Measurements from ENCODE around the gene RALBP1.
A peak's percentile ranks its signal among the peaks of the same experiment; 100 is the strongest.
"Not testable (repeated sequence)": the region's sequence is repeated elsewhere in the genome, so short reads cannot be mapped to it uniquely, and the experiment has no call there.

RALBP1 gene

DNA sequence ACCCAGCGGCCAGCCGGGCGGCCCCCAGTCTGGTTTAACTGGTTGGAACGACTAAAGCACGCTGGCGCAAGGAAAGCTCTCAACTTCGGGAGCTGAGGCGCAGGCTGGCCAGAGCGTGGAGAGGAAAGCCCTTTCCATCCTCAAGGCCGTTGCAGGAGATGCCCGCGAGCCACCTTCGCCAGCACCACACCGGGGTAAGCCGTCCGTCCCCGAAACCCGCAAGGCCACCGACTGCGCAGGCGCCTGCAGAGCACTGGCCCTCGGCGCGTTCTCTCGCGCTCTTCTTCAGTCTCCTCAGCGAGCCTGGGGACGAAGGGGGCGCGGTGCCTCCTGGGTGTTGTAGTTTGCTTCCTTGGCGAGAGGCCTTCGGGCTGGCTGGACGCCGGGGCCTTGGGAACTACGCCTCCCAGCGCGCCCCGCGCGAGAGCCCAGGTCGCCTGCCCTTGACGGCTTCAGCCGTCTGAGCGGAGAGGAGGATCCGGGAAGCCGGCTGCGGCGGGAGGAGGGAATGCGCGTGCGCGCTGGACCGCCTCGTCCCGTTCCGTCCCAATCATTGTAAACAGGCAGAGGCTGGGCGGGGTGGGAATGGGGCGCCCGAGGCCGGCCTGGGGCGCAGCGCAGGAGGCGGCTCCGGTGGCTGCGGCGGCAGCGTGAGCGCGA lies at the start of gene RALBP1:
TSS of gene RALBP1 (plus strand) at position 531 of the 660 bp plus-strand sequence. CDS start 37,533 bp downstream, outside the sequence.
- peak; percentile 99 for DNase-seq (ENCODE audit: low read depth in 2 of 2)

- no peak for DNase-seq (ENCODE audit: low read depth in 2 of 2)
These were observed 48.6 kb upstream of the RALBP1 start for GRCh38 chr18:9426753-9427152.

DNA sequence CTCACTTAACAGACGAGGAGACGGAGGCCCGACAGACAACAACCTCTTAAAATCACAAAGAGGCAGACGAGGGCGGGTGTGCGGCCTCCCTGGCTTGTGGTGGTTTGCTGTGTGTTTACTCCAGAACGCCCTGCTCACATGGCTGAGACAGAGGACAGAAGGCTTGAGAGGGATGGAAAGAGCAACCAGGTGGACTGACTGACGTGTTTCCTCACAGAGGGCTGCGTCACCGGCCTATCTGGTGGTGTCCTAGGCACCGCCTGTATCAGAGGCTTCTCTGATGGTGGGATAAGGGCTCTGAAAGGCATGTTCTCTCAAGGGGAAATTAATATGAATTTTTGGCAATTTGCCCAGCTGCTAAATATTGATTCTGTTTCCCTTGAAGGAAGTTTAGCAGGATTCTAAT lies 47.0 kb upstream of the RALBP1 start:
- DNase-seq (ENCODE audit: low read depth in 2 of 2): no peak

GRCh38 chr18:9428862-9429661 lies 46.3 kb upstream of the RALBP1 start:
- DNase-seq (ENCODE audit: low read depth in 2 of 2): no peak

GRCh38 chr18:9429662-9429993 lies 45.7 kb upstream of the RALBP1 start:
- DNase-seq (ENCODE audit: low read depth in 2 of 2): peak in 1 of 2 experiments; percentile 29

DNA sequence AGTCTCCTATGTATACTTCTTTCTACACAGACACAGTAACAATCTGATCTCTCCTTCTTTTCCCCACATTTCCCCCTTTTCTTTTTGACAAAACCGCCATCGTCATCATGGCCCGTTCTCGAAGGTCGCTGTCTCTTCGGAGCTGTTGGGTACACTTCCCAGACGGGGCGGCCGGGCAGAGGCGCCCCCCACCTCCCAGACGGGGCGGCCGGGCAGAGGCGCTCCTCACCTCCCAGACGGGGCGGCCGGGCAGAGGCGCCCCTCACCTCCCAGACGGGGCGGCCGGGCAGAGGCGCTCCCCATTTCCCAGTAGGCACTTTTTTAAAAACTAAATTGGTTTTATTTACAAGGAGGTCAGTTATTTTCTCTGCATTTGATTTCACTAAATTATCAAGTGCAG lies 45.0 kb upstream of the RALBP1 start:
- DNase-seq (ENCODE audit: low read depth in 2 of 2): not testable (repeated sequence)

GRCh38 chr18:9431296-9431695 lies 44.0 kb upstream of the RALBP1 start:
- DNase-seq (ENCODE audit: low read depth in 2 of 2): no peak

DNA sequence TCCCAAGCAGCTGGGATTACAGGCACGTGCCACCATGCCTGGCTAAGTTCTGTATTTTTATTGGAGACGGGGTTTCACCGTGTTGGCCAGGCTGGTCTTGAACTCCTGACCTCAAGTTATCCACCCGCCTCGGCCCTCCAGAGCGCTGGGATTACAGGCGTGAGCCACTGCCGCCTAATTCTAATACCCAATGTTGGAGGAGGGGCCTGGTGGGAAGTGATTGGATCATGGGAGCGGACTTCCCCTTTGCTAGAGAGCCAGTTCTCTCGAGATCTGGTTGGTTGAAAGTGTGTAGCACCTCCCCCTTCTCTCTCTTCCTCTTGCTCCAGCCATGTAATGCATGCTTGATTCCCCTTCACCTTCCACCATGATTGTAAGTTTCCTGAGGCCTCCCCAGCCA lies 42.2 kb upstream of the RALBP1 start:
- not testable (repeated sequence) for DNase-seq (ENCODE audit: low read depth in 2 of 2)

- DNase-seq (ENCODE audit: low read depth in 2 of 2): no peak
These were observed 41.6 kb upstream of the RALBP1 start for GRCh38 chr18:9433671-9434121.

DNA sequence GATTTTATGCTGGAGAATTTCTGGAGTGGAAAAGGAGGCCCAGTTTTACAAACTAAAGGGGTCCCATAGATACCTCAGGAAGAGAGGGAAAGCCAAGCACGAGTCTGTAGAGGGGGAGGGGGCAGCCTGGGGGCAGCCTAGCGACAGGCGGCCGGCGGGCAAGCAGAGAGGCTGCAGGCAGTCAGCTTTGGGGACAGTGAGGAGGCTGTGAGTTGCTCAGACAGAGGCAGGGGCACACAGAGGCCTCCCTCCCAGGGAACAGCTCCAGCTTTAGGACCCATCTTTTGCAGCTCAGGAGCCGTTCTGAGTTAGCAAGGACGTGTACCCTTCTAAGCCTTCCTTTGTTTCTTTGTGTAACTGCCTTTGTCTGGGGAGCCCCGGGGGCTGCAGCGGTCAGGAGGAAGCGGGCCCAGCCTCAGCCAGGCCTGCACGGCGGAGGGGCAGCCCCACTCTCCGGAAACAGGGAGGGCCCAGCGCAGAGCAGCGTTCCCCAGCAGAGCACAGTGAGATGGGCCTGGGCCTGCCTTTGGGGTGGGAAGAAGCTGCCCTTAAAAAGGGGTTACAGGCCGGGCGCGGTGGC lies 41.1 kb upstream of the RALBP1 start:
- no peak for DNase-seq (ENCODE audit: low read depth in 2 of 2)

DNA sequence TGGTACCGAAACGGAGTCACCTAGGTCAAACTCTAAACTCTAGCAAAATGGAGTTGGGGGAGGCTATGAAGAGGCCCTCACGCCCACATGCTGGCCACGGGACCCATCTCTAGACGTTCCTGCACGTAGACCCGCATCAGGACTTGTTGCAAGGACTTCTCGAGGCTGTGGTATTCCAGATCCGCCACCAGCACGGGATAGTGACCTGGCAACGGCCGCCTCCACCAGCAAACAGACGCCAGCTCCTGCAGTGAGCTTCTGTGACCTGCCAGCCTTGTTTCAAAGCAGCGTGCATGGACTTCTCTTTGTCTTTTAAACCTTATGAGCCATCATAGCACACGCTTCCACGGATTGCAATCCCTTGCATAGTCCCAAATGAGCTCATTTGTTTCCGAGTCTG lies 40.3 kb upstream of the RALBP1 start:
- DNase-seq (ENCODE audit: low read depth in 2 of 2): no peak

DNA sequence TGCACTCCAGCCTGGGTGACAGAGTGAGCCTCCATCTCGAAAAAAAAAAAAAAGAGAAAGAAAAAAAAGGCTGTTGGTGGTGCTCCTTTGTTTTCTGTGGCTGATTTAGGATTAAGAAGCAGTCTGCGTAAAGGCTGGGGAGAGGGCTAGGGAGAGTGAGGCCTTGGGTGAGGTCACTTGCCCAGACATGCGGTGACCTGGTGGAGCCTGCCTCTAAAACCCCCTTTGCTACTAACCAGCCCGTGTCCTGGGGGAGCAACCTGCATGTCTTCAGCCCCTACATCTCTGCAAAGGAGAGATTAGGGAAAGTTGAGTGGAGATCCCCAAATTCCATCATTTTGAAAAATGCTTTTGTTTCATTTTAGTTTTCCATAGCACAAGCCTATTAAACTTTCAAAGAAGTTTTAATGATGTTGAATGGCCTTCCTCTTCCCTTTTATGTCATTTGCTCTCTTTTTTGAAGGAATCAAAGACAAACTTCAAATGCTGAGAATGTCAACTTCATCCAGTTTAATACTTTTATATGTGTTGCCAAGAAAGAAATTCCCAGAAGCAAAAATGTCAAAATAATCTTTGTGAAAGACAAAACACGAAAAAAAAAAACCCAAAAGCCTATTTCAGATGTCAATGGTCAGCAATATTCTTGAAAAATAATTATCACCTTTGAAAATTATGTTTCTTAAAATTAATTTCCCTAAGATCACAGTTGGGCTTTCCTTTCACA lies 38.9 kb upstream of the RALBP1 start:
- DNase-seq (ENCODE audit: low read depth in 2 of 2): no peak

GRCh38 chr18:9437021-9437437 lies 38.3 kb upstream of the RALBP1 start:
- peak; percentile 78 for DNase-seq (ENCODE audit: low read depth in 2 of 2)

- no peak for DNase-seq (ENCODE audit: low read depth in 2 of 2)
These were observed 37.6 kb upstream of the RALBP1 start for GRCh38 chr18:9437672-9438071.

GRCh38 chr18:9441061-9441460 lies 34.3 kb upstream of the RALBP1 start:
- DNase-seq (ENCODE audit: low read depth in 2 of 2): no peak

DNA sequence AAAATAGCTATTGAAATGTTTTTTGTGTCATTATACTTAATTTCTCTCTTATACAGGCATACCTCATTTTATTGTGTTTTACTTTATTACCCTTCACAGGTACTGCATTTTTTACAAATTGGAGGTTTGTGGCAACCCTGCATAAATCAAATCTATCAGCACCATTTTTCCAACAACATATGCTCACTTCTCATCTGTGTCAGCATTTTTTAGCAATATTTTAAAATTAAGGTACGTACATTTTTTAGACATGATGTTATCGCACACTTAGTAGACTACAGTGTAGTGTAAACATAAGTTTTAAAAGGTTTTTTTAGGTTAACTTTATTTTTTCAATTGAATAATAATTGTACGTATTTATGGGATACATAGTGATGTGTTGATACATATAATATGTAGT lies 30.8 kb upstream of the RALBP1 start:
- DNase-seq (ENCODE audit: low read depth in 2 of 2): no peak

DNA sequence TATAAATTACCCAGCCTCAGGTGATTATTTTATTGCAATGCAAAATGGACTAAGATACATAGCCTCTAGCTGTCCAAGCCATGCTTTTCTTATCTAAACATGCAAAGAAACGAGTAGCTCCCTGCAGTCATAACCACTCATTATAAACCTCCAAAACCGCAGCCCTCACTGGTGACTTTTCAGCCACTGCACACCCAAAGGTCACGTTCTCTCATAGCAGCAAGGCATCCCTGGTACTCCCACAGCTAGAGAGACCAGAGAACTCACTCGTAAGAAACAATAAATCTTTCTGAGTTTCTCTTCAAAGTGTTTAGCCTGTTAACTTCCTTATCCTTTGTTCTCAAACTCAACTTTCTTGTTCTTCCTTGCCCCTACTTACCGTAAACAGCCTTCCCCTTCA lies 28.5 kb upstream of the RALBP1 start:
- no peak for DNase-seq (ENCODE audit: low read depth in 2 of 2)

- DNase-seq (ENCODE audit: low read depth in 2 of 2): no peak
These were observed 28.0 kb upstream of the RALBP1 start for GRCh38 chr18:9447334-9447733.

DNA sequence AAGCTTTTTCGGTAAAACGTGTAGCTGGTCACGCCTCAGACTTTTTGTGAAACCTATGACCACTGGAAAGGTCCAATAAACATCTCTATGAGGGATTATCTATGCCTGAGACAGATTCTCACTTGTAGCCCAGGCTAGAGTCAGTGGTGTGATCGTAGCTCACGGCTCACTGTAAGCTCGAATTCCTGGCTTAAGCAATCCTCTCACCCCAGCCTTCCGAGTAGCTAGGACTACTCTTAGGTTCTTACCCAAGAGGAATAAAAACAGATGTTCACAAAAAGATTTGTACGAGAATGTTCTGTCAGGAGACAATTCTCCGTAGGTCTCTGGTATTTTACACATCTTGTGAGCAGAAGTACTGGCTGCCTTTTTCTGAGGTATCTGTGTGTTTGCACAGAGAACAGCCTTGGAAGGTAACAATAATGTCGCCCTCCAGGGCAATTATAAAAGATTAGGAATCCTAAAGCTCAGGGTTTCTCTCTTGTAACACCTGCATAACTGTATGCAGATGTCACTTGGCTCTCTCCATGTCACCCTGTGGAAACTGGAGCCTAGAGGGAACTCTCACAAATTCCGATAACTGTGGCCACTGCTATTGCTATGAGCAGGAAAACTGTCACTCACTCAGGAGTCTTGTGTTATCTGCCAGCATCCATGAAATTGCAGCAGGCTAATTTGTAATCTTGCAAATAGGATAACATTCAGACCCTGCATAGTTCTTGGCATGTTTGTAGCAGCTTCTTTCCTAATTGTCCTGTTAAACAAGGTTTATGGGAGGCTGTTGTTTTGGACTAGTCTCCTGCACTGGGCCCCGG lies 25.5 kb upstream of the RALBP1 start:
- no peak for DNase-seq (ENCODE audit: low read depth in 2 of 2)

DNA sequence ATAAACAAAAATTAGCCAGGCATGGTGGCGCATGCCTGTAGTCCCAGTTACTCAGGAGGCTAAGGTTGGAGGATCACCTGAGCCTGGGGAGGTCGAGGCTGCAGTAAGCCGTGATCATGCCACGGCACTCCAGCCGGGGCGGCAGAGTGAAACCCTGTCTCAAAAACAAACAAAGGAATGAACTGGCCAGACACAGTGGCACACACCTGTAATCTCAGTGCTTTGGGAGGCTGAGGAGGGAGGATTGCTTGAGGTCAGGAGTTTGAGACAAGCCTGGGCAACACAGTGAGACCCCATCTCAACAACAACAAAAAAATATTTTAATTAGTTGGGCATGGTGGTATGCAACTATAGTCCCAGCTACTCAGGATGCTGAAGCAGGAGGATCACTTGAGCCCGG lies 24.4 kb upstream of the RALBP1 start:
- not testable (repeated sequence) for DNase-seq (ENCODE audit: low read depth in 2 of 2)

DNA sequence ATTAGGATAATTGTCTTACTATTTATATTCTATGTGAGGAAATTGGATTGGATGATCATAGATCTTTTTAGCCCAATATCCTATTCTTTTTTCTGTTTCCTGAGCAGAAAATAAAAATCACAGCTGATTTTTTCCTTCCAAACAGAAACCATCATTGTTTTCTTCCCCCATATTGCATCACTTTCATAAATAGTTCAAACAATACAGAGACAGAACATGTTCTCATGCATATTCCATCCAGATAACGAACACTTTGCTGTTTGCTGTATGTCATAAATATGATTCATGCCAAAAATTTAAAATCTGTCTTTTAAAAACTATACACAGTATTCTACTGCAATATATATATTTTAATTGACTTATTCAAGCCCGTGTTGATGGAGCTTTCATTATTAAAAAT lies 22.0 kb upstream of the RALBP1 start:
- no peak for DNase-seq (ENCODE audit: low read depth in 2 of 2)

Data from fibroblast of skin of left biceps (primary cell).